Measurements from ENCODE around the gene HS3ST5. TPM values are rescaled to one million over a fixed set of nuclear protein-coding genes. Genes with fewer than 3 reads are reported as not detected.
A peak's percentile ranks its signal among the peaks of the same experiment; 100 is the strongest.

Gene HS3ST5
- total RNA-seq, 1 donor from 2014 or later = 0.12 TPM

DNA sequence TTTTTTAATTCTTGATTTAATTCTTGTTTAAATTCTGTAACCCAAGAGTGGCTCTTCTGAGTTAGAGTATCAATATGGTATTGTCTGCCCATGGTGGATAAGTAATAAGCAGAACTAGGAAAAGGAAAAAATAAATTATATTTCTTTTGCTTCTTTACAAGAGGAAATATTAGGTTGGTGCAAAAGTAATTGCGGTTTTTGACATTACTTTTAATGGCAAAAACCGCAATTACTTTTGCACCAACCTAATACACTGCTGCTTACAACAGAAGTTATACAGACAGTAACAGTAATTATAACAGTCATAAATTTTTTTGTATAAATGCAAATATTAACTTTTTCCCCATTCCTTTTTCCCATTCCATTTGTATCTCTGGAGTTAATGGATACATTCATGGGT, 65.6 kb downstream of the HS3ST5 start:
- H3K36me3 ChIP-seq = no peaks in the 10 kb centered on the region
- DNase-seq (no peak), ATAC-seq (no peak)
- H3K27ac ChIP-seq = no peak overlapping the region
- TF ChIP-seq, protein P1, sequence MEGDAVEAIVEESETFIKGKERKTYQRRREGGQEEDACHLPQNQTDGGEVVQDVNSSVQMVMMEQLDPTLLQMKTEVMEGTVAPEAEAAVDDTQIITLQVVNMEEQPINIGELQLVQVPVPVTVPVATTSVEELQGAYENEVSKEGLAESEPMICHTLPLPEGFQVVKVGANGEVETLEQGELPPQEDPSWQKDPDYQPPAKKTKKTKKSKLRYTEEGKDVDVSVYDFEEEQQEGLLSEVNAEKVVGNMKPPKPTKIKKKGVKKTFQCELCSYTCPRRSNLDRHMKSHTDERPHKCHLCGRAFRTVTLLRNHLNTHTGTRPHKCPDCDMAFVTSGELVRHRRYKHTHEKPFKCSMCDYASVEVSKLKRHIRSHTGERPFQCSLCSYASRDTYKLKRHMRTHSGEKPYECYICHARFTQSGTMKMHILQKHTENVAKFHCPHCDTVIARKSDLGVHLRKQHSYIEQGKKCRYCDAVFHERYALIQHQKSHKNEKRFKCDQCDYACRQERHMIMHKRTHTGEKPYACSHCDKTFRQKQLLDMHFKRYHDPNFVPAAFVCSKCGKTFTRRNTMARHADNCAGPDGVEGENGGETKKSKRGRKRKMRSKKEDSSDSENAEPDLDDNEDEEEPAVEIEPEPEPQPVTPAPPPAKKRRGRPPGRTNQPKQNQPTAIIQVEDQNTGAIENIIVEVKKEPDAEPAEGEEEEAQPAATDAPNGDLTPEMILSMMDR (IDR thresholded peaks at IDR 0.05) = no peak
- no peaks in the 10 kb centered on the region for H3K4me1 ChIP-seq
- intact Hi-C loops (cut with DNase I) = no loop called here
- no peak overlapping the region for H3K4me3 ChIP-seq
- no peaks in the 10 kb centered on the region for H3K27me3 ChIP-seq (ENCODE audit: low read depth)
- H3K9me3 ChIP-seq = no peaks in the 10 kb centered on the region

DNA sequence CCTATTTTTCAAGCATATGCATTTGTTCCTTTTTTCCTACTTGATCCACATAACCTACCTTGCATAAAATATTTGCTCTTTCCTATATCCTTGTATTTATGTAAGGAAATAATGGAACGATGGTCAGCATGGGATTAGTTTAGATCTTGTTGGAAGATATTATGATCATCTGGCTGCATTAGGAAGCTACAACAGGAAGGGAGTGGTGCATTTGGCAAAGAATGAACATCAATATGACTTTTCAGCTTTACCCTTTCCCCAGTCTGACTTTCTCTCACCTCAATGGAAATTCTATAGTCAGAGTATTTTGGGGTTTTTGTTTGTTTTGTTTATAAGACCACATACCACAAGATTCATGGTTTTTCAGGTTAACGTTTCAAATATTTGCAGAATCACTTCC, 66.0 kb downstream of the HS3ST5 start:
- H3K36me3 ChIP-seq = no peaks in the 10 kb centered on the region
- ATAC-seq (no peak), DNase-seq (no peak)
- TF ChIP-seq, protein P1 (IDR thresholded peaks at IDR 0.05) = no peak
- intact Hi-C loops (cut with DNase I) = no loop called here
- H3K27me3 ChIP-seq (ENCODE audit: low read depth) = no peaks in the 10 kb centered on the region
- no peaks in the 10 kb centered on the region for H3K9me3 ChIP-seq
- H3K4me3 ChIP-seq = no peak overlapping the region
- H3K27ac ChIP-seq = no peak overlapping the region
- H3K4me1 ChIP-seq = no peaks in the 10 kb centered on the region

DNA sequence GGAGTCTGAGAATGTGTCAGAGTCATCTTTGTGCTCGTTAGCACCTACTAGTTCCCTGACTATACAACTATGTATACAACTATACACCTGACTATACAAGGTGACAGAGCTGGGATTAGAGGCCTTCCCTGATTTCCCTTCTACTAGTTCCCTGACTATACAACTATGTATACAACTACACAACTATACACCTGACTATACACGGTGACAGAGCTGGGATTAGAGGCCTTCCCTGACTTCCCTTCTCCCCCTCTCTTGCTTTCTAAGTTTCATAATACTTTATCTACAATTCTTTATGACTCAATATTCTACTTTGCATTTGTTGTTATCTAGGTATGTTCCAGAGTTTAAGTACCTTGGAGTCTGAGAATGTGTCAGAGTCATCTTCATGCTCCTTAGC, 68.0 kb downstream of the HS3ST5 start:
- Histone ChIP-seq H3K4me1 (no peaks in the 10 kb centered on the region), H3K27ac (no peak overlapping the region), H3K9me3 (no peaks in the 10 kb centered on the region), H3K27me3 (ENCODE audit: low read depth) (no peaks in the 10 kb centered on the region), H3K36me3 (no peaks in the 10 kb centered on the region), H3K4me3 (no peak overlapping the region)
- intact Hi-C loops (cut with DNase I) = no loop called here
- ATAC-seq (peak in 1 of 2 donors; percentile 12), DNase-seq (no peak)
- TF ChIP-seq, protein P1 (IDR thresholded peaks at IDR 0.05) = no peak

DNA sequence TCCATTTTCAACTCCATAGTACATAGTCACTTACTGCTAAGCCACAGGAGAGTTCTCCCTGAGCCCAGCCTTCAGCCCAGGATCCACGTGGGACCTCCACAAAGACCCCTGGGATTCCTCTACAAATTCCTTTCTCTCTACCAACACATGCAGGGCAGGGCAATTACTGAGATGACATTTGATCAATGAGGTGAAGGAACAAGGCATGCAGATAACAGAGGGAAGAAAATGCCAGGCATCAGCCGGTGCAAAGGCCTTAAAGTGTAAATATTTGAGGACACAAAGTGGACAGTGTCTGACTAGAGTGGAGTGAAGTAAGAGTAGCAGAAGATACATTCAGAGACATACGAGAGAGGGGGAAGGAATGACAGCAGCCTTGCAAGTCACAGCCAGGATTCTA, 70.2 kb downstream of the HS3ST5 start:
- no peaks in the 10 kb centered on the region for H3K27me3 ChIP-seq (ENCODE audit: low read depth)
- intact Hi-C loops (cut with DNase I) = no loop called here
- no peak overlapping the region for H3K27ac ChIP-seq
- ATAC-seq = no peak
- no peaks in the 10 kb centered on the region for H3K9me3 ChIP-seq
- no peaks in the 10 kb centered on the region for H3K36me3 ChIP-seq
- H3K4me3 ChIP-seq = no peak overlapping the region
- TF ChIP-seq, protein P1 (IDR thresholded peaks at IDR 0.05) = no peak
- no peak for DNase-seq
- no peaks in the 10 kb centered on the region for H3K4me1 ChIP-seq

DNA sequence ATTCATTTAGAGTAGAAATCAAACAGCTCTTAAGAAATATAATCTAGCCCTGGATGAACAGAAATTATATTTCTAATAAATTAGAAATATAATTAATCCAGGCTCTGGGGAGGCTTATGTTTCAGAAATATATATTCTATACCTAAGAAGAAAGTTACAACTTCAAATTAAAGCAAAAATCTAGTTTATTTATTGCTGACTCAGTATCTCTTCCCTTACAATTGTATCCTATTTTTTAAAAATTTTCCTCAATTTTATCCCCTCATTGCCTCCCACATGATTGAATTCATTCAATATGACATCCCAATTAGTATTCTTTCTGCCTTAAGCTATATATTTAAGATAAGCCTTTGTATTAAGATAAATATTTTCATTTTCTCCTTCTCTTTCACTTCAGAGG, 71.4 kb downstream of the HS3ST5 start:
- Histone ChIP-seq H3K4me3 (no peak overlapping the region), H3K4me1 (no peaks in the 10 kb centered on the region), H3K27me3 (ENCODE audit: low read depth) (no peaks in the 10 kb centered on the region), H3K9me3 (no peaks in the 10 kb centered on the region), H3K36me3 (no peaks in the 10 kb centered on the region), H3K27ac (no peak overlapping the region)
- ATAC-seq (no peak), DNase-seq (no peak)
- TF ChIP-seq, protein P1 (IDR thresholded peaks at IDR 0.05) = no peak
- intact Hi-C loops (cut with DNase I) = no loop called here

DNA sequence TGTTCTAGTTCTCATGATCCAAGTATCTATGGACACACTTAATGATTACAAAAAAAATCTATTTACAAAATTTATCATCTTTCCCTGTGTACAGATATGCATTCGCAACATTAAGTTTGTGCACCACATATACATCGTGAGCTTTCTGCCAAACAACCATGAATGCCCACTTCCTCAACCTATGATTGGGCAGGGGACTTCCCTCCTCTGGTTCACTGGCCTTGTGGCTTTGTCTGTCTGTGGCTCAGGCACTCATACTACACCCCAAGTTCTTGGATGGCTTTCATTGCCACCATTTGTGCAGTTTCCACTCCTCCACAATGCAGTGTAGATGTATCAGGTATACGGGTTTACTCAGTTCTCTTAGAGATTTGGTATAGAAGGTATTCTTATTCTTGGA, 74.9 kb downstream of the HS3ST5 start:
- Histone ChIP-seq H3K27ac (no peak overlapping the region), H3K4me3 (no peak overlapping the region), H3K9me3 (no peaks in the 10 kb centered on the region), H3K27me3 (ENCODE audit: low read depth) (no peaks in the 10 kb centered on the region), H3K36me3 (no peaks in the 10 kb centered on the region), H3K4me1 (no peaks in the 10 kb centered on the region)
- TF ChIP-seq, protein P1 (IDR thresholded peaks at IDR 0.05) = no peak
- DNase-seq (no peak), ATAC-seq (no peak)
- intact Hi-C loops (cut with DNase I) = no loop called here
